HepG2 (cell line): ENCODE data around the gene PTPN14. TPM values are rescaled to one million over a fixed set of nuclear protein-coding genes. Genes with fewer than 3 reads are reported as not detected.

ENCODE experiments used
- ATAC-seq: fragments of 200-7000 bp; cut with Tn5 transposase; 3 replicates; pipeline ENCODE4 v1.9.1; 2020; ENCODE audit warnings: mild to moderate bottlenecking, moderate library complexity
- BruUV-seq: library from RNA; stranded (reverse); fragments of 400-500 nt; replicated peaks from 2 replicates; lab custom pipeline; 2021; lab: Mats Ljungman, UMichigan
- CTCF ChIA-PET: fragments of 300-600 bp; formaldehyde crosslinking; extraction: SDS; loops from one replicate; lab custom pipeline; 2021; ENCODE audit warnings: low total read pairs, inconsistent platforms, low intra/inter-chr PET ratio; lab: Yijun Ruan, JAX
- POLR2A ChIA-PET: fragments of 350-600 bp; sonication (Branson Sonifier 250); formaldehyde crosslinking; loops from one replicate; lab custom pipeline; 2020; ENCODE audit warnings: antibody characterized with exemption, inconsistent platforms; lab: Yijun Ruan, JAX
- DNase-seq: peaks from one replicate; pipeline ENCODE4 v3.0.0-alpha.2; 2015; ENCODE audit warnings: low spot score
- FAIRE-seq: peaks from 3 replicates; lab custom pipeline; 2011; peaks lifted over from hg19 to GRCh38; lab: Jason Lieb, UNC
- H2AFZ ChIP-seq: one replicate; pipeline ENCODE4 v1.6.1; 2011; ENCODE audit warnings: low read length, inconsistent platforms
- H3K27ac ChIP-seq: fragments of 300-600 bp; 3 replicates; pipeline ENCODE4 v1.8.0; 2011; ENCODE audit warnings: mixed run types, mild to moderate bottlenecking, mixed read lengths, low read length, inconsistent platforms; ENCODE audit not compliant: insufficient read depth; ENCODE audit errors: extremely low read length
- H3K27me3 ChIP-seq, 2 experiments: fragments of 200-600 bp in 1 of 2; 2 replicates in 1 of 2; 3 replicates in 1 of 2; pipeline versions ENCODE4 v1.6.0 to v1.8.0; 2011; ENCODE audit warnings: low read length in 2 of 2, mild to moderate bottlenecking in 2 of 2, moderate library complexity in 2 of 2, inconsistent platforms in 1 of 2; ENCODE audit not compliant: insufficient read depth in 2 of 2, control insufficient read depth in 1 of 2
- H3K36me3 ChIP-seq, 2 experiments: fragments of 200-600 bp in 1 of 2; replicated peaks in 1 of 2; 2 replicates in 1 of 2; 3 replicates in 1 of 2; pipeline versions ENCODE4 v1.5.1 to v1.8.0; 2011; ENCODE audit warnings: low read length in 2 of 2, inconsistent platforms in 1 of 2; ENCODE audit not compliant: insufficient read depth in 2 of 2, control insufficient read depth in 1 of 2
- H3K4me1 ChIP-seq: 2 replicates; pipeline ENCODE4 v1.5.1; 2012; ENCODE audit warnings: low read length, inconsistent platforms; ENCODE audit not compliant: insufficient read depth
- H3K4me2 ChIP-seq: 2 replicates; pipeline ENCODE4 v1.6.0; 2011; ENCODE audit warnings: low read depth, low read length, inconsistent platforms
- H3K4me3 ChIP-seq, 3 experiments: fragments of 200-600 bp in 1 of 3; sonication (generic), shearing (Covaris generic) in 1 of 3; replicated peaks in 1 of 3; 2 replicates each; pipeline ENCODE4 v1.5.1; 2011 to 2016; ENCODE audit warnings: low read length in 3 of 3, inconsistent platforms in 2 of 3, low read depth in 2 of 3, mild to moderate bottlenecking in 2 of 3, control low read depth in 1 of 3, mixed read lengths in 1 of 3; ENCODE audit not compliant: insufficient read depth in 1 of 3
- H3K79me2 ChIP-seq: one replicate; pipeline ENCODE4 v1.6.1; 2011; ENCODE audit warnings: low read length, inconsistent platforms; ENCODE audit not compliant: insufficient read depth
- H3K9ac ChIP-seq: 2 replicates; pipeline ENCODE4 v1.6.0; 2011; ENCODE audit warnings: mild to moderate bottlenecking, low read depth, low read length, inconsistent platforms; ENCODE audit not compliant: insufficient read depth
- H3K9me3 ChIP-seq: 2 replicates; pipeline ENCODE4 v1.5.1; 2012; ENCODE audit warnings: mild to moderate bottlenecking, low read length
- H4K20me1 ChIP-seq: 2 replicates; pipeline ENCODE4 v1.6.0; 2011; ENCODE audit warnings: inconsistent platforms, mild to moderate bottlenecking, low read length, moderate library complexity; ENCODE audit not compliant: insufficient read depth
- FOXO1 ChIP-seq: sonication (generic); formaldehyde crosslinking; IDR thresholded peaks from 2 replicates; pipeline ENCODE4 v1.4.0; 2020; ENCODE audit warnings: missing genetic modification reagents
- HNRNPL ChIP-seq: fragments of 200-400 bp; formaldehyde crosslinking; IDR thresholded peaks from 2 replicates; pipeline ENCODE4 v1.6.1; 2017; ENCODE audit warnings: mild to moderate bottlenecking, low read depth, low read length
- MTERF4 ChIP-seq: sonication (generic); formaldehyde crosslinking; IDR thresholded peaks from 2 replicates; pipeline ENCODE4 v1.8.0; 2023; ENCODE audit warnings: mild to moderate bottlenecking, missing genetic modification reagents
- TRIM24 ChIP-seq: sonication (generic); formaldehyde crosslinking; IDR thresholded peaks from 2 replicates; pipeline ENCODE4 v1.8.0; 2022; ENCODE audit warnings: mild to moderate bottlenecking, missing genetic modification reagents
- WGBS: methylation state at CpG from one replicate; pipeline ENCODE4 v1.1.6; 2017; ENCODE audit warnings: low lambda C conversion rate; 5-methylcytosine and 5-hydroxymethylcytosine counted together
- in situ Hi-C: cut with HindIII; loops from 2 replicates; pipeline ENCODE4 v1.10.0; 2017; ENCODE audit warnings: low pct_unique_long_range_greater_than_20kb; ENCODE audit not compliant: extremely low pct_ligation_motif_present
- intact Hi-C: fragments of 100-400 bp; cut with micrococcal nuclease; formaldehyde crosslinking; loops from one replicate; pipeline ENCODE4 v1.10.0; 2022; ENCODE audit not compliant: unreplicated experiment
- polyA plus RNA-seq, 8 experiments: library from polyadenylated mRNA; depleted of rRNA in 3 of 8; stranded (reverse) in 7 of 8; unstranded in 1 of 8; fragments of >200 nt; fragmentation: Illumina TruSeq in 4 of 8; extraction: Trizol in 4 of 8; gene quantifications; 2 replicates each; pipeline versions ENCODE4 v1.2.1 to v1.2.3, GENCODE V29; 2011 to 2016; ENCODE audit warnings: low read depth in 4 of 8, missing spikeins in 1 of 8, mixed read lengths in 1 of 8; ENCODE audit not compliant: insufficient read depth in 1 of 8
- total RNA-seq, 5 experiments: library from RNA; depleted of rRNA; stranded (reverse); fragments of >200 nt; fragmentation: Illumina TruSeq; extraction: Trizol; gene quantifications; 2 replicates each; pipeline ENCODE4 v1.2.3, GENCODE V29; 2016; ENCODE audit warnings: low read depth in 1 of 5
- TF ChIP-seq, protein P1 (sequence below): sonication (generic); formaldehyde crosslinking; IDR thresholded peaks from 2 replicates; pipeline ENCODE4 v1.4.0; 2020; ENCODE audit warnings: missing genetic modification reagents

PTPN14 gene
- total and polyA plus RNA-seq, 2 of the 13 experiments (the other 11 are each of a cell fraction or from before 2014, with no cell fraction given): 3.9 to 4.7 TPM

DNA sequence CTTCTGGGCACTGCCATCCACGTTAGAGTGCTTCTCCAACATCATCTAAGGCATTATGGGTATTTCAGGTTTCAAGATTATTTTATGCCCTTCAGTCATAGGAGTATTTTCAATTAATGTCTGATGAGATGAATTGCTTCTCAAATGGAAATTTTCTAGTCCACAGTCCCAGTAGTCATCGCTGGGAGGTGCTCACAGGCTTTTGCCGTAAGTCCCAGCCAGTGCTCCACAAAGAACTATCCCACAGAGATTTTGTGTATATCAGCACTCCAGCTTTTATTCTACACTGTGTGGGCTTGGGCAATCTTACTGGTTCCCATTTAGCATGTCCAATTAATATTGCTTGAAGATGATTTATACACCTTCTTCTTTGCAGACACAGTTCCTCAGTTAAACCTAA lies 209.5 kb downstream of the PTPN14 start (continued):
- no peak for TF ChIP-seq HNRNPL
- TF ChIP-seq TRIM24 (CRISPR knock-in tag): no peak
- TF ChIP-seq MTERF4 (CRISPR knock-in tag): no peak

- Histone ChIP-seq H3K4me2 (no peak overlapping the region), H2AFZ (no peak overlapping the region), H3K79me2 (no peaks in the 10 kb centered on the region), H4K20me1 (no peaks in the 10 kb centered on the region), H3K27ac (no peak overlapping the region), H3K27me3 (no peaks in the 10 kb centered on the region), H3K36me3 (peaks cover 3 to 23% of the 10 kb centered on the region in 2 experiments), H3K9me3 (peaks cover 19% of the 10 kb centered on the region), H3K9ac (no peak overlapping the region)
- DNase-seq (no peak), ATAC-seq (no peak), FAIRE-seq (no peak)
- POLR2A ChIA-PET: no interaction called here
- TF ChIP-seq, protein P1, sequence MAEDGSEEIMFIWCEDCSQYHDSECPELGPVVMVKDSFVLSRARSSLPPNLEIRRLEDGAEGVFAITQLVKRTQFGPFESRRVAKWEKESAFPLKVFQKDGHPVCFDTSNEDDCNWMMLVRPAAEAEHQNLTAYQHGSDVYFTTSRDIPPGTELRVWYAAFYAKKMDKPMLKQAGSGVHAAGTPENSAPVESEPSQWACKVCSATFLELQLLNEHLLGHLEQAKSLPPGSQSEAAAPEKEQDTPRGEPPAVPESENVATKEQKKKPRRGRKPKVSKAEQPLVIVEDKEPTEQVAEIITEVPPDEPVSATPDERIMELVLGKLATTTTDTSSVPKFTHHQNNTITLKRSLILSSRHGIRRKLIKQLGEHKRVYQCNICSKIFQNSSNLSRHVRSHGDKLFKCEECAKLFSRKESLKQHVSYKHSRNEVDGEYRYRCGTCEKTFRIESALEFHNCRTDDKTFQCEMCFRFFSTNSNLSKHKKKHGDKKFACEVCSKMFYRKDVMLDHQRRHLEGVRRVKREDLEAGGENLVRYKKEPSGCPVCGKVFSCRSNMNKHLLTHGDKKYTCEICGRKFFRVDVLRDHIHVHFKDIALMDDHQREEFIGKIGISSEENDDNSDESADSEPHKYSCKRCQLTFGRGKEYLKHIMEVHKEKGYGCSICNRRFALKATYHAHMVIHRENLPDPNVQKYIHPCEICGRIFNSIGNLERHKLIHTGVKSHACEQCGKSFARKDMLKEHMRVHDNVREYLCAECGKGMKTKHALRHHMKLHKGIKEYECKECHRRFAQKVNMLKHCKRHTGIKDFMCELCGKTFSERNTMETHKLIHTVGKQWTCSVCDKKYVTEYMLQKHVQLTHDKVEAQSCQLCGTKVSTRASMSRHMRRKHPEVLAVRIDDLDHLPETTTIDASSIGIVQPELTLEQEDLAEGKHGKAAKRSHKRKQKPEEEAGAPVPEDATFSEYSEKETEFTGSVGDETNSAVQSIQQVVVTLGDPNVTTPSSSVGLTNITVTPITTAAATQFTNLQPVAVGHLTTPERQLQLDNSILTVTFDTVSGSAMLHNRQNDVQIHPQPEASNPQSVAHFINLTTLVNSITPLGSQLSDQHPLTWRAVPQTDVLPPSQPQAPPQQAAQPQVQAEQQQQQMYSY (CRISPR knock-in tag): peak; percentile 66
- TF ChIP-seq FOXO1 (CRISPR knock-in tag): no peak
- TF ChIP-seq, all 625 proteins: peak for 1
- WGBS: 97% methylated on average over 3 of the region's 3 CpGs
- in situ Hi-C loops: no loop called here
- intact Hi-C loops: no loop called here
- BruUV-seq: no TSS peak
- CTCF ChIA-PET: no interaction called here
- Histone ChIP-seq H3K4me1 (no peaks in the 10 kb centered on the region; the same call in 1 of the 2 replicates), H3K4me3 (no peak overlapping the region)
Measured at GRCh38 chr1:214341459-214341858, 209.9 kb downstream of the PTPN14 start.
